ENCODE measurements around the gene CHRFAM7A.
"Not testable (repeated sequence)": the region's sequence is repeated elsewhere in the genome, so short reads cannot be mapped to it uniquely, and the experiment has no call there.

CHRFAM7A gene

GRCh38 chr15:30326145-30326544, 67.2 kb downstream of the CHRFAM7A start:
- not testable (repeated sequence) for DNase-seq (ENCODE audit: insufficient read length, low spot score); FAIRE-seq

- DNase-seq (ENCODE audit: insufficient read length, low spot score); FAIRE-seq: not testable (repeated sequence)
Measured at GRCh38 chr15:30321063-30321462, 72.3 kb downstream of the CHRFAM7A start.

- not testable (repeated sequence) for FAIRE-seq; DNase-seq (ENCODE audit: insufficient read length, low spot score)
Measured at GRCh38 chr15:30315704-30316103, 77.6 kb downstream of the CHRFAM7A start.

- not testable (repeated sequence) for FAIRE-seq
Measured at GRCh38 chr15:30310575-30310974, 82.8 kb downstream of the CHRFAM7A start.

More at GRCh38 chr15:30310575-30310974, 82.8 kb downstream of the CHRFAM7A start:
- DNase-seq (ENCODE audit: insufficient read length, low spot score) = not testable (repeated sequence)

Data from H54 (cell line).